ENCODE results near the gene KLK12. TPM values are rescaled to one million over a fixed set of nuclear protein-coding genes. Genes with fewer than 3 reads are reported as not detected.

KLK12 gene
- total RNA-seq, 1 donor from 2014 or later: not detected

DNA sequence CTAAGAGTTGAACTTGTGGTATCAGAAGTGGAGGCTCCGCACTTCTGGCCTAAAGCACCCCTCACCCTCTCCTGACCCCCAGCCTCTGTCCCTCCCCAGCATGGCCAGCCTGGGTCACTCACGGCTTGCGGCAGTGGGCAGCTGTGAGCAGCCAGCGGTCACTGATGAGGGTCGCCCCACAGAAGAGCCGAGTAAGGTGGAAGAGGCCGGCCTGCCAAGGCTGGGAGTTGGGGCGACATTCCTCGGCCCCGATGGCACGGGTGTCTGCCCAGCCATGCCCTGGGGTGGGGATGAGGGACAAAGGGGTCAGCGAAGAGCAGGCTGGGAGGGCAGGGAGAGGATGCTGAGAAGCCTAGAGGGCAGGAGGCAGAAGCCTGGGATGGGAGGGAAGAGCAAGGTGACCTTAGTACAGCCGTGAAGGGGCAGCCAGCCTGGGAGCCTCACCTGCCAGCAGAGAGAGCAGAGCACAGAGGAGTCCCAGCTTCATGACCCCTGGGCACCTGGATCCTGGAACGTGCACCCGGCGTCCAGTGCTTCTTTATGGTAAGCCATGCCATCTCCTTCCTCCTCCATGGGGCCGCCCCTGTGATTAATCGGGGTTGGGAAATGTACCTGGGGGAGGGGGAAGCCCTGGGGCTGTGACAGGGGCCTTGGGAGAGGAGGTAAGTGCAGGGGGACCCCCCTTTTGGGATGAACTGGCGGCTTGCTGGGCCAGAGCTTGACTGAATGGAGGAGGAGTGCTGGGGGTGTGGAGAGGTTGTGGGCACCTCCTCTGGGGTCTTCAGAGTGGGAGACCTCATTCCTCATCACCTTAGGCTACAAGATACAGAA lies 25.5 kb downstream of the KLK12 start:
- TF ChIP-seq, protein P1, sequence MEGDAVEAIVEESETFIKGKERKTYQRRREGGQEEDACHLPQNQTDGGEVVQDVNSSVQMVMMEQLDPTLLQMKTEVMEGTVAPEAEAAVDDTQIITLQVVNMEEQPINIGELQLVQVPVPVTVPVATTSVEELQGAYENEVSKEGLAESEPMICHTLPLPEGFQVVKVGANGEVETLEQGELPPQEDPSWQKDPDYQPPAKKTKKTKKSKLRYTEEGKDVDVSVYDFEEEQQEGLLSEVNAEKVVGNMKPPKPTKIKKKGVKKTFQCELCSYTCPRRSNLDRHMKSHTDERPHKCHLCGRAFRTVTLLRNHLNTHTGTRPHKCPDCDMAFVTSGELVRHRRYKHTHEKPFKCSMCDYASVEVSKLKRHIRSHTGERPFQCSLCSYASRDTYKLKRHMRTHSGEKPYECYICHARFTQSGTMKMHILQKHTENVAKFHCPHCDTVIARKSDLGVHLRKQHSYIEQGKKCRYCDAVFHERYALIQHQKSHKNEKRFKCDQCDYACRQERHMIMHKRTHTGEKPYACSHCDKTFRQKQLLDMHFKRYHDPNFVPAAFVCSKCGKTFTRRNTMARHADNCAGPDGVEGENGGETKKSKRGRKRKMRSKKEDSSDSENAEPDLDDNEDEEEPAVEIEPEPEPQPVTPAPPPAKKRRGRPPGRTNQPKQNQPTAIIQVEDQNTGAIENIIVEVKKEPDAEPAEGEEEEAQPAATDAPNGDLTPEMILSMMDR (IDR thresholded peaks at IDR 0.05; ENCODE audit: unreplicated experiment): no peak
- Mint-ChIP-seq H3K36me3 (no peaks in the 10 kb centered on the region), H3K4me3 (no peak overlapping the region), H3K27me3 (ENCODE audit: low read depth) (peaks cover 79% of the 10 kb centered on the region), H3K9me3 (no peaks in the 10 kb centered on the region), H3K4me1 (no peaks in the 10 kb centered on the region), H3K27ac (no peak overlapping the region)
- DNase-seq (ENCODE audit: low spot score in 2 of 2, unreplicated experiment in 2 of 2): no peak

GRCh38 chr19:51007488-51007887 lies 27.3 kb downstream of the KLK12 start:
- H3K9me3 Mint-ChIP-seq: no peaks in the 10 kb centered on the region
- H3K4me1 Mint-ChIP-seq: no peaks in the 10 kb centered on the region
- H3K27me3 Mint-ChIP-seq (ENCODE audit: low read depth): peaks cover 69% of the 10 kb centered on the region
- no peak overlapping the region for H3K27ac Mint-ChIP-seq
- DNase-seq (ENCODE audit: low spot score in 2 of 2, unreplicated experiment in 2 of 2): no peak
- H3K36me3 Mint-ChIP-seq: no peaks in the 10 kb centered on the region
- TF ChIP-seq, protein P1 (IDR thresholded peaks at IDR 0.05; ENCODE audit: unreplicated experiment): no peak
- no peak overlapping the region for H3K4me3 Mint-ChIP-seq

DNA sequence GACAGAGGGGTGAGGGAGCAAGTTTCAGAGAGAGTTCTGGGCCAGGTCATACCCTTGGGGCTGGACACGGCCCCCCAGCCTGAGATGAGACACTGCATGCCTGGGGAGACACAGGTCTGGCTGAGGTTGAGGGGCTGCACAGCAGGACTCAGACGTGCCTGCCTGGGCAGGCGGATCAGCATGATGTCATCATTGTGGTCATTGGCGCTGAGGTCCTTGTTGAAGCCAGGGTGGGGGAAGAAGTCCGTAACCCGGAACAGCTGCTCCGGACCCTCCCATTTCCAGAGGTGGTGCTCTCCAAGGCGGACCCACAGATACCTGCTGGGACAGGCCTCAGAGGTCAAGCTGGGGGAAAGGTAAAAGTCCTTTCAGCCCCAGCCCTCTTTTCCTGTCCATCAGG lies 28.4 kb downstream of the KLK12 start:
- Mint-ChIP-seq H3K27me3 (ENCODE audit: low read depth) (peaks cover 74% of the 10 kb centered on the region), H3K27ac (no peak overlapping the region), H3K36me3 (no peaks in the 10 kb centered on the region), H3K9me3 (no peaks in the 10 kb centered on the region), H3K4me1 (peaks cover 11% of the 10 kb centered on the region), H3K4me3 (no peak overlapping the region)
- no peak for DNase-seq (ENCODE audit: low spot score in 2 of 2, unreplicated experiment in 2 of 2)
- TF ChIP-seq, protein P1 (IDR thresholded peaks at IDR 0.05; ENCODE audit: unreplicated experiment): no peak

GRCh38 chr19:51005248-51005647 lies 29.6 kb downstream of the KLK12 start:
- DNase-seq (ENCODE audit: low spot score in 2 of 2, unreplicated experiment in 2 of 2): no peak
- no peak overlapping the region for H3K27ac Mint-ChIP-seq
- no peaks in the 10 kb centered on the region for H3K36me3 Mint-ChIP-seq
- H3K27me3 Mint-ChIP-seq (ENCODE audit: low read depth): peaks cover 67% of the 10 kb centered on the region
- no peak overlapping the region for H3K4me3 Mint-ChIP-seq
- TF ChIP-seq, protein P1 (IDR thresholded peaks at IDR 0.05; ENCODE audit: unreplicated experiment): no peak
- peaks cover 18% of the 10 kb centered on the region for H3K4me1 Mint-ChIP-seq
- no peaks in the 10 kb centered on the region for H3K9me3 Mint-ChIP-seq

- peaks cover 59% of the 10 kb centered on the region for H3K27me3 Mint-ChIP-seq (ENCODE audit: low read depth)
- TF ChIP-seq, protein P1 (IDR thresholded peaks at IDR 0.05; ENCODE audit: unreplicated experiment): no peak
- H3K27ac Mint-ChIP-seq: no peak overlapping the region
- H3K4me1 Mint-ChIP-seq: peaks cover 18% of the 10 kb centered on the region
- H3K36me3 Mint-ChIP-seq: no peaks in the 10 kb centered on the region
- no peaks in the 10 kb centered on the region for H3K9me3 Mint-ChIP-seq
- DNase-seq (ENCODE audit: low spot score in 2 of 2, unreplicated experiment in 2 of 2): no peak
- H3K4me3 Mint-ChIP-seq: no peak overlapping the region
These were observed 31.5 kb downstream of the KLK12 start for GRCh38 chr19:51003316-51003715.

Measured in mesothelial cell of epicardium (in vitro differentiated cells).